WTC11 (cell line): ENCODE measurements around the gene ADAM19. TPM values are rescaled to one million over a fixed set of nuclear protein-coding genes. Genes with fewer than 3 reads are reported as not detected.

Experiments used
- ATAC-seq: fragments of 200-7000 bp; cut with Tn5 transposase; 2 replicates; pipeline ENCODE4 v1.10.0; 2021; ENCODE audit warnings: mild to moderate bottlenecking, moderate library complexity
- CTCF ChIA-PET: fragments of 300-600 bp; sonication (Branson Sonifier 250); formaldehyde crosslinking; loops from one replicate; lab custom pipeline; 2021; ENCODE audit warnings: antibody characterized with exemption; lab: Charles Lee
- POLR2A ChIA-PET: fragments of 350-600 bp; sonication (Branson Sonifier 250); formaldehyde crosslinking; loops from one replicate; lab custom pipeline; 2021; ENCODE audit warnings: antibody characterized with exemption; lab: Charles Lee
- DNase-seq: peaks from one replicate; pipeline ENCODE4 v3.0.0; 2021; ENCODE audit warnings: low spot score
- H3K27ac Mint-ChIP-seq: 2 replicates; pipeline ENCODE4 v1.8.0; 2021; ENCODE audit warnings: mixed read lengths
- H3K27me3 Mint-ChIP-seq: 2 replicates; pipeline ENCODE4 v1.8.0; 2021; ENCODE audit warnings: low read depth, mild to moderate bottlenecking, moderate library complexity, mixed read lengths
- H3K36me3 Mint-ChIP-seq: 2 replicates; pipeline ENCODE4 v1.8.0; 2021; ENCODE audit warnings: mixed read lengths
- H3K4me1 Mint-ChIP-seq: 2 replicates; pipeline ENCODE4 v1.8.0; 2022; ENCODE audit warnings: mixed read lengths
- H3K4me3 Mint-ChIP-seq: 2 replicates; pipeline ENCODE4 v1.8.0; 2021; ENCODE audit warnings: mild to moderate bottlenecking, moderate library complexity, mixed read lengths
- H3K9me3 Mint-ChIP-seq: 2 replicates; pipeline ENCODE4 v1.8.0; 2021; ENCODE audit warnings: mixed read lengths
- PRRX2 ChIP-seq: fragments of 250-450 bp; sonication (Bioruptor Pico); IDR thresholded peaks from 2 replicates; pipeline ENCODE4 v1.8.0; 2021; ENCODE audit warnings: mild to moderate bottlenecking
- TCF7 ChIP-seq: sonication (generic); formaldehyde crosslinking; IDR thresholded peaks from 2 replicates; pipeline ENCODE4 v1.8.0; 2022; ENCODE audit warnings: mild to moderate bottlenecking, low read depth, missing genetic modification reagents, moderate library complexity
- TEAD1 ChIP-seq: sonication (generic); formaldehyde crosslinking; IDR thresholded peaks from 2 replicates; pipeline ENCODE4 v1.8.0; 2022; ENCODE audit warnings: mild to moderate bottlenecking, missing genetic modification reagents
- ZBTB21 ChIP-seq: sonication (generic); formaldehyde crosslinking; IDR thresholded peaks from 2 replicates; pipeline ENCODE4 v1.8.1; 2023; ENCODE audit warnings: mild to moderate bottlenecking, missing genetic modification reagents, borderline replicate concordance
- ZNF219 ChIP-seq: sonication (generic); formaldehyde crosslinking; IDR thresholded peaks from 2 replicates; pipeline ENCODE4 v1.8.0; 2023; ENCODE audit warnings: missing genetic modification reagents, mild to moderate bottlenecking, borderline replicate concordance
- ZNF396 ChIP-seq: fragments of 250-450 bp; sonication (Bioruptor Pico); IDR thresholded peaks from 2 replicates; pipeline ENCODE4 v1.8.0; 2021; ENCODE audit warnings: mild to moderate bottlenecking, moderate library complexity, borderline replicate concordance
- total RNA-seq: library from RNA; stranded (reverse); gene quantifications from 3 replicates; pipeline ENCODE4 v1.2.3, GENCODE V29; 2021
- TF ChIP-seq, protein P1 (sequence below): sonication (generic); formaldehyde crosslinking; IDR thresholded peaks from 2 replicates; pipeline ENCODE4 v1.8.1; 2023; ENCODE audit warnings: mild to moderate bottlenecking, missing genetic modification reagents
- TF ChIP-seq, protein P2 (sequence below): sonication (generic); formaldehyde crosslinking; IDR thresholded peaks from 2 replicates; pipeline ENCODE4 v1.8.1; 2022; ENCODE audit warnings: mild to moderate bottlenecking, missing genetic modification reagents, moderate library complexity, borderline replicate concordance
- TF ChIP-seq, protein P3 (sequence below): sonication (generic); formaldehyde crosslinking; IDR thresholded peaks from 2 replicates; pipeline ENCODE4 v1.8.0; 2023; ENCODE audit warnings: mild to moderate bottlenecking, missing genetic modification reagents
- TF ChIP-seq, protein P4 (sequence below): sonication (generic); formaldehyde crosslinking; IDR thresholded peaks from 2 replicates; pipeline ENCODE4 v1.8.0; 2023; ENCODE audit warnings: missing genetic modification reagents, mild to moderate bottlenecking, borderline replicate concordance
- TF ChIP-seq, protein P5 (sequence below): sonication (generic); formaldehyde crosslinking; IDR thresholded peaks from 2 replicates; pipeline ENCODE4 v1.8.0; 2023; ENCODE audit warnings: missing genetic modification reagents

Gene ADAM19
- total RNA-seq, 1 experiment from 2014 or later, result 28.6 TPM

DNA sequence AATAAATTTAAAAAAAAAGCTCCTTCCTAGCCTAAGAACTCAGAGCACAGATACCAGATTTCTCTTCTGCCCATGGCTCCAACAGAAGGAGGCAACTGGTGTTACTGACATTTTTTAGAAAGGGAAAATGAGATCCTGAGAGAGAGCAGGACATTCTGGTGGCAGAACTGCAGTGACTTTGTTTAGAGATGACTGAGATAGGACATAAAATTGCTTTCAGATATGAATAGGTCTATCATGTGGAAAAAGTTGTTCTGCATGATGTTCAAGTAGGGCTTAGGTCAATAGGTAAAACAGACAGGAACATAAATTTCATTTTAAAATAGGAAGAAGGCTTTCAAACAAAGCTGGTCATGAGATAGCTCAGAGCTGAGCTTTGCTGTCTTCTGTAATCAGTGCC, 66.0 kb downstream of the ADAM19 start (continued):
- TF ChIP-seq, protein P1, sequence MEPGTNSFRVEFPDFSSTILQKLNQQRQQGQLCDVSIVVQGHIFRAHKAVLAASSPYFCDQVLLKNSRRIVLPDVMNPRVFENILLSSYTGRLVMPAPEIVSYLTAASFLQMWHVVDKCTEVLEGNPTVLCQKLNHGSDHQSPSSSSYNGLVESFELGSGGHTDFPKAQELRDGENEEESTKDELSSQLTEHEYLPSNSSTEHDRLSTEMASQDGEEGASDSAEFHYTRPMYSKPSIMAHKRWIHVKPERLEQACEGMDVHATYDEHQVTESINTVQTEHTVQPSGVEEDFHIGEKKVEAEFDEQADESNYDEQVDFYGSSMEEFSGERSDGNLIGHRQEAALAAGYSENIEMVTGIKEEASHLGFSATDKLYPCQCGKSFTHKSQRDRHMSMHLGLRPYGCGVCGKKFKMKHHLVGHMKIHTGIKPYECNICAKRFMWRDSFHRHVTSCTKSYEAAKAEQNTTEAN (CRISPR knock-in tag), result no peak
- no peak for TF ChIP-seq ZNF219 (CRISPR knock-in tag)
- TF ChIP-seq, protein P2, sequence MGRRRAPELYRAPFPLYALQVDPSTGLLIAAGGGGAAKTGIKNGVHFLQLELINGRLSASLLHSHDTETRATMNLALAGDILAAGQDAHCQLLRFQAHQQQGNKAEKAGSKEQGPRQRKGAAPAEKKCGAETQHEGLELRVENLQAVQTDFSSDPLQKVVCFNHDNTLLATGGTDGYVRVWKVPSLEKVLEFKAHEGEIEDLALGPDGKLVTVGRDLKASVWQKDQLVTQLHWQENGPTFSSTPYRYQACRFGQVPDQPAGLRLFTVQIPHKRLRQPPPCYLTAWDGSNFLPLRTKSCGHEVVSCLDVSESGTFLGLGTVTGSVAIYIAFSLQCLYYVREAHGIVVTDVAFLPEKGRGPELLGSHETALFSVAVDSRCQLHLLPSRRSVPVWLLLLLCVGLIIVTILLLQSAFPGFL, result no peak
- TF ChIP-seq, all 79 proteins: peak for 0

DNA sequence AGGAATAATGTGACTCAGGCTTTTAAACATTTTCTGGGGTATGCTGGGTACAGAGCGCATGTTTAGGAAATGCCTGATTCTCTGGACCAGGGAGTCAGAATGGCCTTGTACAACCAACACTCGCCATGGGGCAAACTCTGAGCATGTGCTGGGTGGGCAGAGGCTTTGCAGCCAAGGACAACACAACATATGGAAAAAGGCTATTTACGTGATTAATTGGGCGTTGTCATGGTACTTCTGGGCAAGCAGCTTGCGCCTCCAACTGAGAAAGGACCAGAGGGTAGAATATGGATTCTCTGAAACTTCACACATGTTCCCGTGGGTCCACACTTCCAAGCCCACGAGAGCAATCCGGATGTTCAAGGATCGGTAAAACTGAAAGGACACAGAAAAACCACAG, 66.5 kb downstream of the ADAM19 start:
- Mint-ChIP-seq H3K27ac (no peak overlapping the region), H3K4me3 (no peak overlapping the region), H3K9me3 (peaks cover 9% of the 10 kb centered on the region; the same call in 1 of the 2 replicates), H3K27me3 (no peaks in the 10 kb centered on the region), H3K36me3 (peaks cover 25% of the 10 kb centered on the region), H3K4me1 (no peaks in the 10 kb centered on the region)
- ChIA-PET POLR2A (no interaction called here), CTCF (interaction anchor here (1.4 kb wide), 1 partner anchor 38 kb away, joined by 5 read pairs; no protein-coding TSS in a partner anchor)
- no peak for ATAC-seq
- DNase-seq, result no peak
- TF ChIP-seq, protein P3, sequence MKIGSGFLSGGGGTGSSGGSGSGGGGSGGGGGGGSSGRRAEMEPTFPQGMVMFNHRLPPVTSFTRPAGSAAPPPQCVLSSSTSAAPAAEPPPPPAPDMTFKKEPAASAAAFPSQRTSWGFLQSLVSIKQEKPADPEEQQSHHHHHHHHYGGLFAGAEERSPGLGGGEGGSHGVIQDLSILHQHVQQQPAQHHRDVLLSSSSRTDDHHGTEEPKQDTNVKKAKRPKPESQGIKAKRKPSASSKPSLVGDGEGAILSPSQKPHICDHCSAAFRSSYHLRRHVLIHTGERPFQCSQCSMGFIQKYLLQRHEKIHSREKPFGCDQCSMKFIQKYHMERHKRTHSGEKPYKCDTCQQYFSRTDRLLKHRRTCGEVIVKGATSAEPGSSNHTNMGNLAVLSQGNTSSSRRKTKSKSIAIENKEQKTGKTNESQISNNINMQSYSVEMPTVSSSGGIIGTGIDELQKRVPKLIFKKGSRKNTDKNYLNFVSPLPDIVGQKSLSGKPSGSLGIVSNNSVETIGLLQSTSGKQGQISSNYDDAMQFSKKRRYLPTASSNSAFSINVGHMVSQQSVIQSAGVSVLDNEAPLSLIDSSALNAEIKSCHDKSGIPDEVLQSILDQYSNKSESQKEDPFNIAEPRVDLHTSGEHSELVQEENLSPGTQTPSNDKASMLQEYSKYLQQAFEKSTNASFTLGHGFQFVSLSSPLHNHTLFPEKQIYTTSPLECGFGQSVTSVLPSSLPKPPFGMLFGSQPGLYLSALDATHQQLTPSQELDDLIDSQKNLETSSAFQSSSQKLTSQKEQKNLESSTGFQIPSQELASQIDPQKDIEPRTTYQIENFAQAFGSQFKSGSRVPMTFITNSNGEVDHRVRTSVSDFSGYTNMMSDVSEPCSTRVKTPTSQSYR (CRISPR knock-in tag), result no peak
- no peak for TF ChIP-seq ZBTB21
- no peak for TF ChIP-seq PRRX2
- no peak for TF ChIP-seq TCF7 (CRISPR knock-in tag)
- TF ChIP-seq, protein P4, sequence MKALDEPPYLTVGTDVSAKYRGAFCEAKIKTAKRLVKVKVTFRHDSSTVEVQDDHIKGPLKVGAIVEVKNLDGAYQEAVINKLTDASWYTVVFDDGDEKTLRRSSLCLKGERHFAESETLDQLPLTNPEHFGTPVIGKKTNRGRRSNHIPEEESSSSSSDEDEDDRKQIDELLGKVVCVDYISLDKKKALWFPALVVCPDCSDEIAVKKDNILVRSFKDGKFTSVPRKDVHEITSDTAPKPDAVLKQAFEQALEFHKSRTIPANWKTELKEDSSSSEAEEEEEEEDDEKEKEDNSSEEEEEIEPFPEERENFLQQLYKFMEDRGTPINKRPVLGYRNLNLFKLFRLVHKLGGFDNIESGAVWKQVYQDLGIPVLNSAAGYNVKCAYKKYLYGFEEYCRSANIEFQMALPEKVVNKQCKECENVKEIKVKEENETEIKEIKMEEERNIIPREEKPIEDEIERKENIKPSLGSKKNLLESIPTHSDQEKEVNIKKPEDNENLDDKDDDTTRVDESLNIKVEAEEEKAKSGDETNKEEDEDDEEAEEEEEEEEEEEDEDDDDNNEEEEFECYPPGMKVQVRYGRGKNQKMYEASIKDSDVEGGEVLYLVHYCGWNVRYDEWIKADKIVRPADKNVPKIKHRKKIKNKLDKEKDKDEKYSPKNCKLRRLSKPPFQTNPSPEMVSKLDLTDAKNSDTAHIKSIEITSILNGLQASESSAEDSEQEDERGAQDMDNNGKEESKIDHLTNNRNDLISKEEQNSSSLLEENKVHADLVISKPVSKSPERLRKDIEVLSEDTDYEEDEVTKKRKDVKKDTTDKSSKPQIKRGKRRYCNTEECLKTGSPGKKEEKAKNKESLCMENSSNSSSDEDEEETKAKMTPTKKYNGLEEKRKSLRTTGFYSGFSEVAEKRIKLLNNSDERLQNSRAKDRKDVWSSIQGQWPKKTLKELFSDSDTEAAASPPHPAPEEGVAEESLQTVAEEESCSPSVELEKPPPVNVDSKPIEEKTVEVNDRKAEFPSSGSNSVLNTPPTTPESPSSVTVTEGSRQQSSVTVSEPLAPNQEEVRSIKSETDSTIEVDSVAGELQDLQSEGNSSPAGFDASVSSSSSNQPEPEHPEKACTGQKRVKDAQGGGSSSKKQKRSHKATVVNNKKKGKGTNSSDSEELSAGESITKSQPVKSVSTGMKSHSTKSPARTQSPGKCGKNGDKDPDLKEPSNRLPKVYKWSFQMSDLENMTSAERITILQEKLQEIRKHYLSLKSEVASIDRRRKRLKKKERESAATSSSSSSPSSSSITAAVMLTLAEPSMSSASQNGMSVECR (CRISPR knock-in tag), result no peak
- TF ChIP-seq ZNF219 (CRISPR knock-in tag), result no peak
- no peak for TF ChIP-seq TEAD1
- TF ChIP-seq, protein P5, sequence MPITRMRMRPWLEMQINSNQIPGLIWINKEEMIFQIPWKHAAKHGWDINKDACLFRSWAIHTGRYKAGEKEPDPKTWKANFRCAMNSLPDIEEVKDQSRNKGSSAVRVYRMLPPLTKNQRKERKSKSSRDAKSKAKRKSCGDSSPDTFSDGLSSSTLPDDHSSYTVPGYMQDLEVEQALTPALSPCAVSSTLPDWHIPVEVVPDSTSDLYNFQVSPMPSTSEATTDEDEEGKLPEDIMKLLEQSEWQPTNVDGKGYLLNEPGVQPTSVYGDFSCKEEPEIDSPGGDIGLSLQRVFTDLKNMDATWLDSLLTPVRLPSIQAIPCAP (CRISPR knock-in tag), result no peak
- TF ChIP-seq ZNF396, result no peak
